H1 (cell line): Measurements from ENCODE around the gene TMCC1.

Experiments used
- CEBPB ChIP-seq: IDR thresholded peaks from 2 replicates; pipeline ENCODE4 v1.6.1; 2012; ENCODE audit warnings: low read depth, low read length
- CTCF ChIP-seq, 3 experiments: IDR thresholded peaks; 1 replicate in 2 of 3; 2 replicates in 1 of 3; pipeline versions ENCODE4 v1.5.1 to v1.6.1; 2011; ENCODE audit warnings: low read length in 3 of 3, mild to moderate bottlenecking in 3 of 3, inconsistent platforms in 2 of 3, low read depth in 1 of 3, moderate library complexity in 1 of 3; ENCODE audit not compliant: insufficient read depth in 1 of 3; ENCODE audit errors: control extremely low read depth in 1 of 3
- EZH2 ChIP-seq: fragments of 200-600 bp; sonication (generic); IDR thresholded peaks from 2 replicates; pipeline ENCODE4 v1.7.1; 2012; ENCODE audit warnings: low read depth, mild to moderate bottlenecking, moderate library complexity, low read length, inconsistent platforms; ENCODE audit not compliant: severe bottlenecking
- GABPA ChIP-seq: IDR thresholded peaks from 2 replicates; pipeline ENCODE4 v1.6.1; 2011; ENCODE audit warnings: mild to moderate bottlenecking, low read length, moderate library complexity, borderline replicate concordance; ENCODE audit not compliant: insufficient read depth
- NRF1 ChIP-seq: IDR thresholded peaks from 2 replicates; pipeline ENCODE4 v1.6.1; 2011; ENCODE audit warnings: mild to moderate bottlenecking, low read depth, low read length, improper control_type of control experiment
- POLR2A ChIP-seq, 2 experiments: IDR thresholded peaks; 1 replicate in 1 of 2; 2 replicates in 1 of 2; pipeline ENCODE4 v1.6.1; 2011; ENCODE audit warnings: low read depth in 2 of 2, low read length in 2 of 2, mild to moderate bottlenecking in 2 of 2; ENCODE audit errors: control extremely low read depth in 1 of 2
- SP1 ChIP-seq: IDR thresholded peaks from 2 replicates; pipeline ENCODE4 v1.6.1; 2011; ENCODE audit warnings: low read depth, low read length
- SUZ12 ChIP-seq: fragments of 200-600 bp; sonication (generic); IDR thresholded peaks from 2 replicates; pipeline ENCODE4 v1.6.1; 2012; ENCODE audit warnings: mild to moderate bottlenecking, inconsistent platforms, low read length, moderate library complexity, mixed read lengths

DNA sequence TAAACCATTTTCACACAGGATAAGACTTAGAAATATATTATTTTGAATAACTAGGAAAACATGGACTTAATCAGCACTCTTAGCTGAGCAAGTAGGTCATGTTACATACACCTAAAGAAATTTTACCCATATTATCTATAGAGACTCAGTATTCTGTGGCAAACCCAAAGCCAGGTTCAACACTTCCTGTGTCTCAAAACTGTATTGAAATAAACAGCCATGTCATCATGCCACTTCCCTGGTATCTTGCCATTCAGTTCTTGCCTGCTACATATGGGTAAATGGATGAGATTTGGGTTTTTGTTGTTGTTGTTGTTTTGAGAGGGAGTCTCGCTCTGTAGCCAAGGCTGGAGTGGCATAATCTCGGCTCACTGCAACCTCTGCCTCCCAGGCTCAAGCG lies 145.5 kb downstream of the TMCC1 start:
- TF ChIP-seq CTCF (IDR thresholded peaks at IDR 0.05; ENCODE audit: control extremely low read depth in 1 of 3, insufficient read depth in 1 of 3, low read depth in 1 of 3, low read length in 3 of 3) (no peak), CEBPB (no peak), NRF1 (no peak), SUZ12 (no peak), GABPA (no peak), SP1 (no peak), EZH2 (no peak), POLR2A (IDR thresholded peaks at IDR 0.05; ENCODE audit: control extremely low read depth in 1 of 2, low read depth in 2 of 2, low read length in 2 of 2) (no peak)
